HG03175 (cell line): Measurements from ENCODE around the gene TARS3.
"Not testable (repeated sequence)": the region's sequence is repeated elsewhere in the genome, so short reads cannot be mapped to it uniquely, and the experiment has no call there.

Source experiments
- ATAC-seq: cut with Tn5 transposase; IDR thresholded peaks from one replicate; pipeline ENCODE4 v1.9.1; 2021; ENCODE audit warnings: mild to moderate bottlenecking, moderate library complexity; ENCODE audit not compliant: unreplicated experiment

The TARS3 gene

GRCh38 chr15:101723874-101724674 is at the start of gene TARS3:
TSS of gene TARS3 (minus strand) at chr15:101724473. CDS start at chr15:101724387, 86 bp downstream.
- peak; percentile 87 for ATAC-seq

GRCh38 chr15:101773496-101774100 is 49.3 kb upstream of the TARS3 start:
- ATAC-seq = no peak

DNA sequence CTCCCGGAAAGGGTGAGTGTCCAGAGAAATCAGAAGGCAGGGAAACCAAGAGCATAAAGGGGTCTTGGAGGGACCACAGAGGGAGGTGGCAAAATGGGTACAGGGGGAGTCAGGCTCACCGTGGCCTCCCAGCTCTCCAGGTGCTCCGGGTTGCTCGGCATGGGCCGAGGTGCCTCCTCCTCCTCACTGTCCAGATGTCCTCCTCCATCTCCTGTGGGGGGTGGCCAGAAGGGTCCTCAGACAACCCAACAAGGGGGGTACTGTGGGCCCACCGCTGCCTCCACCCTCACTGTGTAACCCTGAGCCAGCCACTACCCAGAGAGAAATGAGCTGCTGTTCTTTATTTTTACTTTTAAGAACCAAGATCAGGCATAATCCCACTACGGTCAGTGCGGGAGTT is 48.6 kb upstream of the TARS3 start:
- no peak for ATAC-seq

DNA sequence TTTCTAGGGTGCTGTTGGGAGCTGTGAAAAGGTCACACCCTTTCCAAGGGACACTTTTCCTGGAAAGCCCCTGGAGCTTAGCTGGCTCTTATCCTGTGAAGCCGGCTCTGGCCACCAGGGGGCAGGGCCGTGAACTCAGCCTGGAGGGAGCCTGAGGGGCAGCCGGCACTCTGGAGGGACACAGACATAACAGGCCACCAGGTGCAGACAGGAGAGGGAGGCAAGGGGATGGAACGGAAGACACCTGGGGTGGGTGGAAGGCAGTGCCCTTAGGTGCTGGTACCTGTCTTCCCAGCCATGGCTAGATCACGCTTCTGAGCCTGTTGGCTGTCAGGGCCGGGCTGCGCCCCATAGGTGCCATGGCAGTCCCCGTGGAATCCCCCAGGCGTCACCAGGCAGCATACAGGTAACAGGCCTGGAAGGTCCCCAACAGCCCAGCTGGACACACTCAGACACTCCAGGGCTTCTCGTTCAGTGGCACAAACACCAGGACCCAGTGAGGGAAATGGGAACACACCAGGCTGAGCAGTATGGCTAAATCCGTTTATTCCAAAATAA is 42.9 kb upstream of the TARS3 start:
- not testable (repeated sequence) for ATAC-seq

DNA sequence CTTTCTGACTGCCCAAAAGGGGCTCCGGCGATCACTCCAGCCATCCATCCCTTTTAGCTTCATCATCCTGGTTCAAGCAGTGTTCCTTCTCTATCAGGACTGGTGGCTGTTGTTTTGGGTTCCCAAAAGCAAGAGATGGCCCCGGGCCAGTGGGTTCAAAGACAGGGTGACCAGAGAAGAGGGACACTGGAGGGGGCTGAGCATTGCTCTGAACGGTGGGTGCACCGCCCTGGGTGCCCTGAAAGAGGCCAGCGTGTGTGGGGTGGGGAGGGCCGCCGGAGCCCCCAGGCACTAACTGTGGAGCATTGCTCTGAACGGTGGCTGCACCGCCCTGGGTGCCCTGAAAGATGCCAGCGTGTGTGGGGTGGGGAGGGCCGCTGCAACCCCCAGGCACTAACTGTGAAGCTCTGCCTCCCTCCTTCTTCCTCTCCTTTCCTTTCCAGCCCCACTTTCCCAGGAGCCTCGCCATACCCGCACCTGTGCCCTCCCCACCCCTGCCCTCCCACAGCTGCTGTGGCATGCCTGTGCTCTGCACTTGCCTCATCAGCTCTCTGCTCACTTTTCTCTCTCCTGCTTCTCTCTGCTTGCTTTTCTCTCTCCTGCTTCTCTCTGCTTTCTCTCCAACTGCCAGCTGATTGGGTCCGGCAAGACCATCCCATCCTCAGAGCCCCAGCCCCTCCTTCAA is 41.6 kb upstream of the TARS3 start:
- no peak for ATAC-seq

DNA sequence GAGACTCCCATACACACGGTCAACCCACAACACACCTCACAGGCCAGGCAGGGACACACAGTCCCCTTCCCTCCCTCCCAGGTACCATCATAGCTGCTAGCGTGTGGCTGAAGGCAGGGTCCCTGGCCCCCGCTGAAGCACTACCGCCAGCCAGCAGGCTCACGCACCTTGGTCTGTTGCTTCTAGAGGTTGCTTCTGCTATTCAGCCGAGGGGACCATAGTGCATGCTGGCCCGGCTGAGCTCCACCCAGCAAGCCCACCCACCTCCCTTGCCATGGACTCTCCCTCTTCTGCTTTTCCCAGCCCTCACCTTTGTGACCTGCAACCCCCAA is 41.0 kb upstream of the TARS3 start:
- not testable (repeated sequence) for ATAC-seq

- ATAC-seq = not testable (repeated sequence)
These were observed 40.5 kb upstream of the TARS3 start for GRCh38 chr15:101764669-101765339.

DNA sequence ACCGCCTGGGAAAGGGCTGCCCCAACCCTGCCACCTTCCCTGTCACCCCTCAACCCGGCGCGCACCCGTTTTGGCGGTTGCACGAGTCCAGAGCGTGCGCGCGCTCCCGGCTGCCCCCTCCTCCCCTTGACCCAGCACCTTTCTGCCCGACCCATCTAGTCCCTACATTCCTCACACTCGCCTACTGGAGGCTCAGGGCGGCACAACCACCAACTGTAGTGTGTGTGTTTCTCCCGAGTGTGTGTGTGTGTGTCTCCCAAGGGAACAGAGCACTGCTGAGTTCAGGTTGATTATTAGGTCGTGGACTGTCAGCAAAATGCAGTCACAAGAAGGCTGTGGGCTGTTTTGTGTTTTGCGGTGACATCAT is 22.4 kb upstream of the TARS3 start:
- peak; percentile 38 for ATAC-seq

GRCh38 chr15:101734837-101735236 is 10.6 kb upstream of the TARS3 start:
- ATAC-seq = not testable (repeated sequence)

DNA sequence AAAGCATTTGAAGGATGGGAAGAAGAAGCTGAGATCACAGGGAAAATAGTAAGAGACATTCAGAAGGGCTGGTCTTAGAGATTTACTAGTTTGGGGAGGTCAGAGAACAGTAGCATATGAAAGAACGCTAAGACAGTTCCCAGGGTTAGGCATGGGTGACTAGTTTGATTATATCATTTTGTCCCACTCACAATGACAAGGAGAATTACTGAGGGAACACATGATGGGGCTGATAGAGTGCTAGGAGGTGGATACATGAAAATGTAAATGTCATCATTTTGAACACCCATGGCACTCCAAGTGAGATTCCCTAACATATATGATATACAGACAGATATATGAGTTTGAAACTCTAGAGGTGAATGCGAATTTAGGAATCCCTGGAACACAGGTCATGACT is 9.3 kb upstream of the TARS3 start:
- no peak for ATAC-seq

DNA sequence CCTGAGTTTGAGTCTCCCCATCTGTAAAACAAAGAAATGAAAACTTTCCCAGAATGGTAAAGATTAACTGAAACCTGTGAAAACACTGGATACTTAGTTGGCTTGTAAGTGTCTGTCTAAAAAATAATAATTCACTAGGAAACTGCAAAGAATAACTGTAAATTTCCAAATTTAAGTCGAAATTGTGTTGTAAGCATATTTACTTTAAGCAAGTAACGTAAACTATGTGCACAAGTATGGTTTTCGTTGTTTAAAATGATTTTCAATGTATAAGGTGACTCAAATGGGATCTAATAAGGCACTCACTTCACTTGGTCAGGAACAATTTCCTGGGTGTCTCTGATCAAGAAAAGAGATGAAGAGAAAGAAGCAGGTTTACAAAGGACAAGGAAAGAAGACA is 8.5 kb upstream of the TARS3 start:
- ATAC-seq = no peak

DNA sequence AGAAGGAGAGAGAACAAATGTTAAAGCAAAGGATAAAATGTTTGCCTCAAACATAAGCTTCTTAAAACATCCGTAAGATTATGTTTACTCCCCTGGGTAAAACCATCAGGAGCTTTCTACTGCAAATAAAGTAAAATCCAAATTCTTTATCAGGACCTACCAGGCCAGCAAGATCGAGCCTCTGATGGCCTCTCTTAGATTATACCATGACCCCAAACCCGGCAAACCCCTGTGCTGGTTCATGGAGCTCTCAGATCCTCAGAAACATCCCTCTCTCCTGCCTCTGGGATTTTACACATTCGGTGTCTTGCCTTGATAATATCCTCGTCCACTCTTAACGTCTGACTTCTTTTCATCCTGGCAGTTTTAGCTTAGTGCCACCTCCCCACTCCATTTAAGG is 7.5 kb upstream of the TARS3 start:
- no peak for ATAC-seq

DNA sequence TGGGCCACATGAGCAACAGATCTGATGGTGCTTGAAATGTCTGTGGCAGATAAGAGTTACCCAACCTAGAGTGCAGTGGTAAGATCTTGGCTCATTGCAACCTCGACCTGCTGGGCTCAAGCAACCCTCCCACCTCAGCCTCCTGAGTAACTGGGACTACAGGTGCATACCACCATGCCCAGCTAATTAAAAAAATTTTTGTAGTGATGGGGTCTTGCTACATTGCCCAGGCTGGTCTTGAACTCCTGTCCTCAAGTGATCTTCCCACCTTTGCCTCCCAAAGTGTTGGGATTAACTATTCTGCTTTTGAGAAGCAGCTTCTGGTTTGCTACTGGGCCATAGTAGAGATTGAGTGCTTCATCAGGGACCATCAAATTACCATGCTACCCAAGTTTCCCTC is 2.9 kb upstream of the TARS3 start:
- no peak for ATAC-seq

GRCh38 chr15:101725073-101725472 is 800 bp upstream of the TARS3 start:
- no peak for ATAC-seq

GRCh38 chr15:101724675-101725005 is 367 bp upstream of the TARS3 start:
- ATAC-seq = no peak

- ATAC-seq = peak; percentile 41
These were observed 951 bp downstream of the TARS3 start for GRCh38 chr15:101723171-101723873.

DNA sequence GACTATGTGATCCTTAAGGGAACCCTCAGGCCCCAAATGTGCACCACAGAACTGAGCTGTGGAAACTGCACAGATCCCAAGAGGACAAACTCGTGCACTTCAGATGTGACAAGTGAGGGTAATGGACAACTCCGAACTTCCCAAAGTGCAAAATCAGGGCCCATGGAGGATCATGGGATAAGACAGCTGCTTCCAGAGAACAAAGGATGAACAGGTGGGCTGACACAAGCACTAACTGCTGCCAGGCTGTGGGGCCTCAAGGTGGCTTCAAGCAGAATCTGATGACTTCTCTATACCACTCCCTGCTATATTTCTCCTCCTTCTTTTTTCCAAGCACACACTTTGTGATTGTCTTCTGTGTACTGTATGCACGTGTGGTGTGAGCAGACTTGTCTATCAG is 5.4 kb downstream of the TARS3 start:
- no peak for ATAC-seq

- ATAC-seq = no peak
These were observed 12.2 kb downstream of the TARS3 start for GRCh38 chr15:101712078-101712477.

DNA sequence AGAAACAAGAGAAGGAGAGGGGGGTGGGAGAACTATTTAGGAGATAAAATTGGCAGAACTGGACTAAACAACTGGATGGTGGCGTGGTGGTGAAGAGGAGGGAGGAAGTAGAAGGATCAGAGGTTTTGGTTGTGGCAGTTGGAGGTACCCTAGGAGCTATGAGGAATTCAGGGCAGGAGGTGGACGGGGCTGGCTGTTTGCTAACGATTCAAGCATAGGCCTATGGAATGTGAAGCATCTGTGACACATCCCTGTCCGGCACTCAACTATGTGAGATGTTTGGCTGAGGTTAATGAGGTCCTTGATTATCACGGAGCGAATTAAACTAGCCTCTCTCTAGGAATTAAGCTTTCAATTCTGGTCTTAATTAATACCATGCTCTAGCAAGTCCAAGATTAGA is 13.5 kb downstream of the TARS3 start:
- ATAC-seq = no peak

DNA sequence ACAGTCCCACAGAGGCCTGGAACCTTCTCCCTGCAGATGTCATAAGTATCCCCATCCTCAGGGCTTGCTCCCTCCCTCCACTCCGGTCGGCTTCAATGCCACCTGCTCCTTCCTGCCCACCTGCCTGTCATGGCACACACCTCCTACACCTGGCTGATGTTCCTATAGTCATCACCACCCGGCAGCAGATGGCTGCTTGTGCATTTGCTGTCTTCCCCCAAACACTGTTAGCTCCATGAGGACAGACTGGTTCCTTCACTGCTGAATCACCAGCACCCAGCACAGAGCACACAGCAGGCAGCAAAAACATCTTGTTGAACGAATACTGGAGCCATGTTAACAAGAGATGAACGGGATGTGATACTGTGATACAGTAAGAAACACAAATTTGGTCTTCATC is 14.8 kb downstream of the TARS3 start:
- no peak for ATAC-seq

DNA sequence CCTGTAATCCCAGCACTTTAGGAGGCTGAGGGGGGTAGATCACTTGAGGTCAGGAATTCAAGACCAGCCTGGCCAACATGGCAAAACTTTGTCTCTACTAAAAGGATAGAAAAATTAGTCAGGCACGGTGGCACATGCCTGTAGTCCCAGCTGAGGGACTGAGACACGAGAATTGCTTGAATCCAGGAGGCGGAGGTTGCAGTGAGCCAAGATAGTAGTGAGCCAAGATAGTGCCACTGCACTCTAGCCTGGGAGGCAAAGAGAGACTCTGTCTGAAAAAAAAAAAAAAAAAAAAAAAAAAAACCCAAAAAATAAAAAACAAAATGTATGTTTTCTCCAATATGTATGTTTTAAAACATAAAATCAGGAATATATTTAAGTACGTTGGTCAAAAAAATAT is 16.3 kb downstream of the TARS3 start:
- no peak for ATAC-seq
